Measurements from ENCODE around the gene GPR107.

Gene GPR107

GRCh38 chr9:130188860-130189481 lies 135.3 kb downstream of the GPR107 start:
- no peak for DNase-seq

All from NCI-H2081 treated with DMSO at 0.1 percent for 48 hours (cell line).